SU-DHL-6 (cell line): ENCODE measurements around the gene CABP2.
"Not testable (repeated sequence)": the region's sequence is repeated elsewhere in the genome, so short reads cannot be mapped to it uniquely, and the experiment has no call there.

Experiments
- H2AFZ ChIP-seq: fragments of 200-600 bp; sonication (generic); 2 replicates; pipeline ENCODE4 v1.6.1; 2014; ENCODE audit warnings: low read depth, mild to moderate bottlenecking, moderate library complexity, mixed read lengths, antibody characterized with exemption, low read length; ENCODE audit not compliant: severe bottlenecking
- H3F3A ChIP-seq: fragments of 200-600 bp; shearing (Covaris generic); 2 replicates; pipeline ENCODE4 v1.6.0; 2016; ENCODE audit warnings: antibody characterized with exemption, mild to moderate bottlenecking; ENCODE audit not compliant: insufficient read depth
- H3K27ac ChIP-seq: fragments of 200-600 bp; sonication (generic); 2 replicates; pipeline ENCODE4 v1.5.1; 2016; ENCODE audit warnings: low read depth, mild to moderate bottlenecking, low read length, moderate library complexity, mixed read lengths
- H3K27me3 ChIP-seq: fragments of 200-600 bp; sonication (generic), shearing (Covaris generic); 2 replicates; pipeline ENCODE4 v1.6.0; 2014; ENCODE audit warnings: mild to moderate bottlenecking, low read length
- H3K36me3 ChIP-seq: fragments of 200-600 bp; sonication (generic); 2 replicates; pipeline ENCODE4 v1.6.1; 2014; ENCODE audit warnings: mild to moderate bottlenecking, low read length, mixed read lengths
- H3K4me2 ChIP-seq: fragments of 300-600, 200-600 bp; shearing (Covaris generic), sonication (generic); 2 replicates; pipeline ENCODE4 v1.6.0; 2014; ENCODE audit warnings: low read length, low read depth, mild to moderate bottlenecking; ENCODE audit not compliant: poor library complexity, severe bottlenecking
- H3K4me3 ChIP-seq: fragments of 200-600 bp; sonication (generic); 2 replicates; pipeline ENCODE4 v1.5.1; 2014; ENCODE audit warnings: antibody characterized with exemption, low read length, mild to moderate bottlenecking, mixed read lengths; ENCODE audit not compliant: insufficient read depth, poor library complexity, severe bottlenecking
- H3K79me2 ChIP-seq: fragments of 200-600 bp; sonication (generic); 2 replicates; pipeline ENCODE4 v1.6.1; 2014; ENCODE audit warnings: mild to moderate bottlenecking, low read length, moderate library complexity; ENCODE audit not compliant: insufficient read depth
- H3K9ac ChIP-seq: fragments of 200-600 bp; sonication (generic); 2 replicates; pipeline ENCODE4 v1.7.0; 2014; ENCODE audit warnings: mild to moderate bottlenecking, low read length
- H3K9me2 ChIP-seq: fragments of 200-600 bp; sonication (generic); replicated peaks from 2 replicates; pipeline ENCODE4 v1.6.1; 2014; ENCODE audit warnings: low read length; ENCODE audit not compliant: insufficient read depth
- H3K9me3 ChIP-seq: fragments of 200-600 bp; sonication (generic); 2 replicates; pipeline ENCODE4 v1.6.1; 2014; ENCODE audit warnings: low read length, mixed read lengths; ENCODE audit not compliant: insufficient read depth
- H4K20me1 ChIP-seq: fragments of 200-600 bp; sonication (generic); 2 replicates; pipeline ENCODE4 v1.6.1; 2014; ENCODE audit warnings: low read depth, mild to moderate bottlenecking, antibody characterized with exemption, low read length, moderate library complexity, mixed read lengths
- EZH2phosphoT487 ChIP-seq: fragments of 200-600 bp; sonication (generic), shearing (Covaris generic); conservative IDR thresholded peaks from 2 replicates; pipeline ENCODE4 v1.6.1; 2018; ENCODE audit warnings: mild to moderate bottlenecking, antibody characterized with exemption, low read length, moderate library complexity, mixed read lengths
- TF ChIP-seq, protein P1 (sequence below): fragments of 200-600 bp; sonication (generic); IDR thresholded peaks from one replicate; pipeline ENCODE4 v1.5.1; 2017; ENCODE audit warnings: antibody characterized with exemption, mild to moderate bottlenecking, low read length, moderate library complexity; ENCODE audit not compliant: insufficient read depth, poor library complexity, severe bottlenecking

The CABP2 gene

DNA sequence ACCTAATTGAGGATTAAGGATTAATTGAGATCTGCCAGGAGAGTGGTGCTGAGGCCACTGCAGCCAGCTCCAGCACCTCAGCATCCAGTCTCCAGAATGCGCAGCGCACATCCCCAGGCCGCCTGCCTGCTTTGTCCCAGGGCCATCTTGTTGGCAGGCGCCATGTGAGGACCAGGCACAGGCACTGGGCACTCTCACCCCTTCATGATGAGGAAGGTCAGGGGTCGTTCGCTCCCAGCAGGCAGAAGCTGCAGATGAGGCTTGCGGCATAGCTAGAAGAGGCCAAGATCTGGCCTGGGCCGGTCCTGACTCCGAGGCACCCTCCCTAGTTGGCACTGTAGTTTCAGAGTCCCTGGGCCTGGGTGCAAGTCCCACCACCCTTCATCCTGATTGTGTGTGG is 6.4 kb downstream of the CABP2 start:
- Histone ChIP-seq H3K9me3 (no peaks in the 10 kb centered on the region), H3K9me2 (no peaks in the 10 kb centered on the region), H3K4me2 (no peak overlapping the region), H2AFZ (no peak overlapping the region), H3K36me3 (no peaks in the 10 kb centered on the region), H3K79me2 (no peaks in the 10 kb centered on the region), H4K20me1 (no peaks in the 10 kb centered on the region), H3K9ac (no peak overlapping the region), H3F3A (no peaks in the 10 kb centered on the region), H3K4me3 (no peak overlapping the region), H3K27me3 (no peaks in the 10 kb centered on the region), H3K27ac (no peak overlapping the region)
- TF ChIP-seq EZH2phosphoT487 = no peak
- TF ChIP-seq, protein P1, sequence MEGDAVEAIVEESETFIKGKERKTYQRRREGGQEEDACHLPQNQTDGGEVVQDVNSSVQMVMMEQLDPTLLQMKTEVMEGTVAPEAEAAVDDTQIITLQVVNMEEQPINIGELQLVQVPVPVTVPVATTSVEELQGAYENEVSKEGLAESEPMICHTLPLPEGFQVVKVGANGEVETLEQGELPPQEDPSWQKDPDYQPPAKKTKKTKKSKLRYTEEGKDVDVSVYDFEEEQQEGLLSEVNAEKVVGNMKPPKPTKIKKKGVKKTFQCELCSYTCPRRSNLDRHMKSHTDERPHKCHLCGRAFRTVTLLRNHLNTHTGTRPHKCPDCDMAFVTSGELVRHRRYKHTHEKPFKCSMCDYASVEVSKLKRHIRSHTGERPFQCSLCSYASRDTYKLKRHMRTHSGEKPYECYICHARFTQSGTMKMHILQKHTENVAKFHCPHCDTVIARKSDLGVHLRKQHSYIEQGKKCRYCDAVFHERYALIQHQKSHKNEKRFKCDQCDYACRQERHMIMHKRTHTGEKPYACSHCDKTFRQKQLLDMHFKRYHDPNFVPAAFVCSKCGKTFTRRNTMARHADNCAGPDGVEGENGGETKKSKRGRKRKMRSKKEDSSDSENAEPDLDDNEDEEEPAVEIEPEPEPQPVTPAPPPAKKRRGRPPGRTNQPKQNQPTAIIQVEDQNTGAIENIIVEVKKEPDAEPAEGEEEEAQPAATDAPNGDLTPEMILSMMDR = no peak

DNA sequence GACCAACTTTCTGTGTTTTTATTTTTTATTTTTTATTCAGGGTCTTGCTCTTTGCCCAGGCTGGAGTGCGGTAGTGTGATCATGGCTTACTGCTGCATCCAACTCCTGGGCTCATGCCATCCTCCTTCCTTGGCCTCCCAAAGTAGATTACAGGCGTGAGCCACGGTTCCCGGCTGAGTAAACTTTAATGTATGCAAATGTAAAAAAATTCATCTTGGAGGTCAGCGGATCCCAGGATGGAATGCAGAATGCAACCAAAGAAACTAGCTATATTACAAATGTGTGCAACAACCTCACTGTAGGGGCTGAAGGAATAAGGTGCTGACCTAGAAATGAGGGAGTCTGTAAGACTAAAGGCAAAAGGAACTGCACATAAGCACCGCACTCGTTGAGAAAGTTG is 9.1 kb downstream of the CABP2 start:
- Histone ChIP-seq H3K9me3 (no peaks in the 10 kb centered on the region), H3F3A (no peaks in the 10 kb centered on the region), H4K20me1 (no peaks in the 10 kb centered on the region), H3K27me3 (no peaks in the 10 kb centered on the region), H2AFZ (no peak overlapping the region), H3K4me2 (no peak overlapping the region), H3K9me2 (no peaks in the 10 kb centered on the region), H3K36me3 (no peaks in the 10 kb centered on the region), H3K9ac (no peak overlapping the region), H3K4me3 (no peak overlapping the region), H3K79me2 (no peaks in the 10 kb centered on the region), H3K27ac (no peak overlapping the region)
- TF ChIP-seq, protein P1 = no peak
- no peak for TF ChIP-seq EZH2phosphoT487

DNA sequence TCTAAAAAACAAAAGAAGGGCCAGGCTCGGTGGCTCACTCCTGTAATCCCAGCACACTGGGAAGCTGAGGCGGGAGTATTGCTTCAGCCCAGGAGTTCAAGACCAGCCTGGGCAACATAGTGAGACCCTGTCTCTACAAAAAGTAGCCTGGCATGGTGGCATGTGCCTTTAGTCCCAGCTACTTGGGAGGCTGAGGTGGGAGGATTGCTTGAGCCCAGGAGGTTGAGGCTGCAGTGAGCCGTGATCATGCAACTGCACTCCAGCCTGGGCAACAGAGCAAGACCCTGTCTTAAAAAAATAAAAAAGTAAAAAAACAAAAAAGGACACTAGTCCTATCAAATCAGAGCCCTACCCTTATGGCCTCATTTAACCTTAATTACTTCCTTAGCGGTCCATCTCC is 11.7 kb downstream of the CABP2 start:
- not testable (repeated sequence) for H3K36me3 ChIP-seq, H3F3A ChIP-seq, H3K79me2 ChIP-seq, H3K9me3 ChIP-seq, H2AFZ ChIP-seq, H3K27ac ChIP-seq, H3K4me2 ChIP-seq, H3K4me3 ChIP-seq, H3K9ac ChIP-seq, H4K20me1 ChIP-seq, H3K9me2 ChIP-seq, H3K27me3 ChIP-seq

DNA sequence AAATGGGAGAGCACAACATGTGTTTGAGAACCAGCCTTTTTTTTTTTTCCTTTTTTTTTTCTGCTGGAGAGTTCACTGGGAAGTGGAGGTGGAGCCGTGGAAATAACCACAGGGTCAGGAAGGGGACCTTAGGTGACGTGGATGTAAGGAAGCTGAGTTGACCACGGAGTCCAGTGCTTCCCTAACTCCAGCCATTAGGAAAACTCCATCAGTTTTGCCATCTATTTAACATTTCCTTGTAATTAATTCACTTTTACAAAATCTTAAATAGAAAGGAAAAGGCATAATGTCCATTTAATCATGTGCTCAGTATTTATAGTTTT is 13.3 kb downstream of the CABP2 start:
- Histone ChIP-seq H3K4me2 (no peak overlapping the region), H3F3A (peaks cover 13% of the 10 kb centered on the region), H3K9me2 (no peaks in the 10 kb centered on the region), H4K20me1 (no peaks in the 10 kb centered on the region), H3K36me3 (no peaks in the 10 kb centered on the region), H3K79me2 (0 out of 2 replicates have a peak, but pooled peaks cover 9% of the 10 kb centered on the region), H3K9me3 (no peaks in the 10 kb centered on the region), H3K27me3 (no peaks in the 10 kb centered on the region), H3K4me3 (no peak overlapping the region), H3K9ac (no peak overlapping the region), H2AFZ (no peak overlapping the region), H3K27ac (no peak overlapping the region)
- TF ChIP-seq, protein P1 = no peak
- no peak for TF ChIP-seq EZH2phosphoT487
